ENCODE results near the gene ARHGEF17. TPM values are rescaled to one million over a fixed set of nuclear protein-coding genes. Genes with fewer than 3 reads are reported as not detected.

The ARHGEF17 gene
- total and polyA plus RNA-seq, 2 experiments from 2014 or later, result 30.2 to 35.6 TPM

DNA sequence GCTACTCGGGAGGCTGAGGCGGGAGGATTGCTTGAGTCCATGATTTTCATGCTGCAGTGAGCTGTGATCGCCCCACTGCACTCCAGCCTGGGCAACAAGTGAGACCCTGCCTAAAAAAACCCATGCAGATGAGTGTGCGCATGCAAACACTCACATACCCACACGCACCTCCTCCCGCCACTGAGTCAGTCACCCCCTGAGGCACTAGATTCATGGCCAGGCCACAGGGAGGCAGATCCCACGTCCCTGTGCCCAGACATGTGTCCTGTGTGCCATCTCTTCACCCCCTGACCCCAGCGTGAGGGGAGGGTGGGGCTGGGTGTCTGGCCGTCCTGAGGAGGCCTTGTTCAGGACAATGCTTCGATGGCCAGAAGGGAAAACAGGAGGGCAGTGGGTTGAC is 83.6 kb downstream of the ARHGEF17 start:
- H3K36me3 ChIP-seq (replicated peaks; ENCODE audit: insufficient read depth, low read depth), result no peaks in the 10 kb centered on the region
- no peaks in the 10 kb centered on the region for H4K20me1 ChIP-seq (ENCODE audit: insufficient read depth, poor library complexity, severe bottlenecking)
- no peaks in the 10 kb centered on the region for H3K27me3 ChIP-seq
- no peaks in the 10 kb centered on the region for H3K9me2 ChIP-seq (replicated peaks; ENCODE audit: insufficient read depth)
- H3K4me3 ChIP-seq, result no peak overlapping the region
- H3K9me3 ChIP-seq (ENCODE audit: low read depth), result no peaks in the 10 kb centered on the region
- no peak for DNase-seq (ENCODE audit: low spot score)
- H3K4me2 ChIP-seq, result no peak overlapping the region
- H3K4me1 ChIP-seq (ENCODE audit: insufficient read depth), result peaks cover 12% of the 10 kb centered on the region
- WGBS (ENCODE audit: low lambda C conversion rate, missing lambda C conversion rate), result 91% methylated on average over 10 of the region's 10 CpGs
- TF ChIP-seq EZH2phosphoT487 (IDR thresholded peaks at IDR 0.05; ENCODE audit: low read depth, severe bottlenecking, unreplicated experiment) (no peak), EZH2 (IDR thresholded peaks at IDR 0.05; ENCODE audit: borderline replicate concordance) (no peak)
- TF ChIP-seq, protein P1, sequence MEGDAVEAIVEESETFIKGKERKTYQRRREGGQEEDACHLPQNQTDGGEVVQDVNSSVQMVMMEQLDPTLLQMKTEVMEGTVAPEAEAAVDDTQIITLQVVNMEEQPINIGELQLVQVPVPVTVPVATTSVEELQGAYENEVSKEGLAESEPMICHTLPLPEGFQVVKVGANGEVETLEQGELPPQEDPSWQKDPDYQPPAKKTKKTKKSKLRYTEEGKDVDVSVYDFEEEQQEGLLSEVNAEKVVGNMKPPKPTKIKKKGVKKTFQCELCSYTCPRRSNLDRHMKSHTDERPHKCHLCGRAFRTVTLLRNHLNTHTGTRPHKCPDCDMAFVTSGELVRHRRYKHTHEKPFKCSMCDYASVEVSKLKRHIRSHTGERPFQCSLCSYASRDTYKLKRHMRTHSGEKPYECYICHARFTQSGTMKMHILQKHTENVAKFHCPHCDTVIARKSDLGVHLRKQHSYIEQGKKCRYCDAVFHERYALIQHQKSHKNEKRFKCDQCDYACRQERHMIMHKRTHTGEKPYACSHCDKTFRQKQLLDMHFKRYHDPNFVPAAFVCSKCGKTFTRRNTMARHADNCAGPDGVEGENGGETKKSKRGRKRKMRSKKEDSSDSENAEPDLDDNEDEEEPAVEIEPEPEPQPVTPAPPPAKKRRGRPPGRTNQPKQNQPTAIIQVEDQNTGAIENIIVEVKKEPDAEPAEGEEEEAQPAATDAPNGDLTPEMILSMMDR (IDR thresholded peaks at IDR 0.05; ENCODE audit: poor library complexity), result no peak
- no peak overlapping the region for H2AFZ ChIP-seq
- no peak overlapping the region for H3K27ac ChIP-seq
- H3K79me2 ChIP-seq, result peaks cover 2% of the 10 kb centered on the region

DNA sequence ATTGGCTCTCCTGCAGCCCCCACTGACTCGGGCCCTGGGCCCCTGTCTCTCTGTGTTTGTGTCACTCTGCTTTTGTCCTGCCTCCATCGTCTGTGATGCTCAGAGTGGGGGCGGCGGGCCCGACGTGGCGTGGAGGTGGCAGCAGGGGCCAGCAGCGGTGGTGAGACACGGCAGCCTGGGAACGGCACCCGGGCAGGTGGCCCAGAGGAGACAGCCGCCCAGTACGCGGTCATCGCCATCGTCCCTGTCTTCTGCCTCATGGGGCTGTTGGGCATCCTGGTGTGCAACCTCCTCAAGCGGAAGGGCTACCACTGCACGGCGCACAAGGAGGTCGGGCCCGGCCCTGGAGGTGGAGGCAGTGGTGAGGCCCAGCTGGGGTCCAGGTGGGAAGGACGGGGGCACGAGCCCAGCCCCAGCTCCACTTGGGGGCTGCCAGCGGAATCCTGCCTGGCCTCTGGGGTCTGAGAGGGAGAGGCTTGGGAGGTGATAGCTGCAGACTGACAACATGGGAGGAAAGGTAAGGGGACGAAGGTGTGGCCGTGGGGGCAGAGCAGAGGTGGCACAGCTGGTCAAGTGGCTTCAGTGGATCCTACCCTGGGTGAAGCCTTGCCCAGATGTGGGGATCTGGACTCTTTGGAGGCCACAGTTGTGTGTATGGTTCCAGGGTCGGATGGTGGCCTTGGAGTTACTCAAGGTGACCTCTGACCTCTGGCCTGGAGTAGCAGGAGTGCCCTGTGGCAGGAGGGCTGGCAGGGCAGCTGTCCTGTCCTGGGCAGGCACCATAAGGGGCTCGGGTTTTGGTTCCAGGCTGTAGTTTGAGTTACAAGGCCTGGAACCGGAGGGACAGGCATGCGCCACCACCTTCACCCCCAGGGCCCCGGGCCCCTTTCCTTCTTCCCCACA is 84.3 kb downstream of the ARHGEF17 start:
- no peak for TF ChIP-seq EZH2 (IDR thresholded peaks at IDR 0.05; ENCODE audit: borderline replicate concordance)
- TF ChIP-seq EZH2phosphoT487 (IDR thresholded peaks at IDR 0.05; ENCODE audit: low read depth, severe bottlenecking, unreplicated experiment), result no peak
- TF ChIP-seq, protein P1 (IDR thresholded peaks at IDR 0.05; ENCODE audit: poor library complexity), result no peak
- Histone ChIP-seq H3K27ac (no peak overlapping the region), H3K4me1 (ENCODE audit: insufficient read depth) (peaks cover 9% of the 10 kb centered on the region), H2AFZ (no peak overlapping the region), H3K27me3 (no peaks in the 10 kb centered on the region), H3K36me3 (replicated peaks; ENCODE audit: insufficient read depth, low read depth) (no peaks in the 10 kb centered on the region), H4K20me1 (ENCODE audit: insufficient read depth, poor library complexity, severe bottlenecking) (no peaks in the 10 kb centered on the region), H3K9me3 (ENCODE audit: low read depth) (no peaks in the 10 kb centered on the region), H3K9me2 (replicated peaks; ENCODE audit: insufficient read depth) (no peaks in the 10 kb centered on the region), H3K4me2 (no peak overlapping the region), H3K79me2 (peaks cover 1% of the 10 kb centered on the region), H3K4me3 (no peak overlapping the region)
- 95% methylated on average over 26 of the region's 31 CpGs for WGBS (ENCODE audit: low lambda C conversion rate, missing lambda C conversion rate)
- DNase-seq (ENCODE audit: low spot score), result no peak

DNA sequence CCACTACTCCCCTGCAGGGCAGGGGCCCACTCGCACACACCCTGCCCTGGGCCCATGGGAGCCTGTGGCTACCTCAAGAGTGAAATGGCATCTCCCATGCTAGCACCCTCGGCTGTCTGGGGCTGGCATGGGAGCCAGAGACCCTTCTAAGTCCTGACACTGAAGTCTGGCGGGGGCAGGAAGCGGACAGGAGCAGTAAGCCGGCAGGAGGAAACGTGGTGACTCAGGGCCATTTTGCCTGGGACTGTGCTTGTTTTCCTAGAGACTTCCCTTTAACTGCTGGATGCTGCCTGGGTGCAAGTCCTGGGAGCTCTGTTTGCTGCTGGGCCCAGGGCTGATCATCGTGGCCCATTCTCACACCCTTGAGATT is 84.9 kb downstream of the ARHGEF17 start:
- Histone ChIP-seq H3K9me3 (ENCODE audit: low read depth) (no peaks in the 10 kb centered on the region), H3K4me2 (no peak overlapping the region), H3K9me2 (replicated peaks; ENCODE audit: insufficient read depth) (no peaks in the 10 kb centered on the region), H4K20me1 (ENCODE audit: insufficient read depth, poor library complexity, severe bottlenecking) (no peaks in the 10 kb centered on the region), H3K4me1 (ENCODE audit: insufficient read depth) (peaks cover 3% of the 10 kb centered on the region), H3K79me2 (no peaks in the 10 kb centered on the region), H3K27ac (no peak overlapping the region), H3K36me3 (replicated peaks; ENCODE audit: insufficient read depth, low read depth) (no peaks in the 10 kb centered on the region), H3K27me3 (no peaks in the 10 kb centered on the region), H3K4me3 (no peak overlapping the region), H2AFZ (no peak overlapping the region)
- WGBS (ENCODE audit: low lambda C conversion rate, missing lambda C conversion rate), result 91% methylated on average over 7 of the region's 7 CpGs
- TF ChIP-seq EZH2 (IDR thresholded peaks at IDR 0.05; ENCODE audit: borderline replicate concordance) (no peak), EZH2phosphoT487 (IDR thresholded peaks at IDR 0.05; ENCODE audit: low read depth, severe bottlenecking, unreplicated experiment) (no peak)
- TF ChIP-seq, protein P1 (IDR thresholded peaks at IDR 0.05; ENCODE audit: poor library complexity), result no peak
- DNase-seq (ENCODE audit: low spot score), result no peak
